ENCODE results near the gene IRAK1.
A peak's percentile ranks its signal among the peaks of the same experiment; 100 is the strongest.

Gene IRAK1

DNA sequence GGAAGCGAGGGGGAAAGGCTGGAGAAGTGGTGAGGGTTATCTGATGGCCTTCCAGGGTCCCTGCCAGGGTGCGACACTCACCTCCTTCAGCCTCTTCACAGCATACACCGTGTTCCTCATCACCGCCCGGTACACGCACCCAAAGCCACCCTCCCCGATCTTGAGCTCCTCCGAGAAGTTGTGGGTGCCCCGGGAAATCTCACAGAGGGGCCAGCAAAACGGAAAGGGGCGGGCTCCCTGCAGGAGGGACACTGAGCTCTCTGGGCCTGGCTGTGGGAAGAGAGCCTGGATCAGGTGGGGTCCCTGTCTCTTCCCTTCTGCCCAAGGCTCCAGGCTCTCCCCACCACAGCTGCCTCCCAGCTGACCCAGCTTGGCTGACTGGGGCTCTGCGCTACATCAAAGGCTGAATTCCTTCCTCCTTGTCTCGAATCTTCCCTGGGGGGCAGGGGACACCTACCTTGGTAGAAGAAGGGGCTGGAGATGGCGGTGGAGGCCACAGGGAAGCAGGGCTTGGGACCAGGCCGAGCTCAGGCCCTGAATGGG, 1.1 kb downstream of the IRAK1 start:
- Histone ChIP-seq H3K27me3 (ENCODE audit: insufficient read depth, insufficient read length) (no peaks in the 10 kb centered on the region), H3K4me1 (ENCODE audit: insufficient read depth, insufficient read length) (peaks cover 8% of the 10 kb centered on the region), H3K4me3 (ENCODE audit: insufficient read length, low read depth) (peak overlapping the region; percentile 57), H3K36me3 (ENCODE audit: insufficient read depth, insufficient read length, low read length) (peaks cover 28% of the 10 kb centered on the region), H3K9ac (ENCODE audit: insufficient read length, low read depth) (peak overlapping the region; percentile 83), H3K9me3 (ENCODE audit: insufficient read depth, low read length) (no peaks in the 10 kb centered on the region)
- TF ChIP-seq SUZ12 (IDR thresholded peaks at IDR 0.05; ENCODE audit: extremely low read depth, insufficient read depth, insufficient read length) (no peak), YY1 (IDR thresholded peaks at IDR 0.05; ENCODE audit: insufficient read depth, insufficient read length) (no peak), ZNF274 (IDR thresholded peaks at IDR 0.05; ENCODE audit: low read depth, low read length) (no peak)
- DNase-seq (ENCODE audit: low read depth, low spot score): no peak

DNA sequence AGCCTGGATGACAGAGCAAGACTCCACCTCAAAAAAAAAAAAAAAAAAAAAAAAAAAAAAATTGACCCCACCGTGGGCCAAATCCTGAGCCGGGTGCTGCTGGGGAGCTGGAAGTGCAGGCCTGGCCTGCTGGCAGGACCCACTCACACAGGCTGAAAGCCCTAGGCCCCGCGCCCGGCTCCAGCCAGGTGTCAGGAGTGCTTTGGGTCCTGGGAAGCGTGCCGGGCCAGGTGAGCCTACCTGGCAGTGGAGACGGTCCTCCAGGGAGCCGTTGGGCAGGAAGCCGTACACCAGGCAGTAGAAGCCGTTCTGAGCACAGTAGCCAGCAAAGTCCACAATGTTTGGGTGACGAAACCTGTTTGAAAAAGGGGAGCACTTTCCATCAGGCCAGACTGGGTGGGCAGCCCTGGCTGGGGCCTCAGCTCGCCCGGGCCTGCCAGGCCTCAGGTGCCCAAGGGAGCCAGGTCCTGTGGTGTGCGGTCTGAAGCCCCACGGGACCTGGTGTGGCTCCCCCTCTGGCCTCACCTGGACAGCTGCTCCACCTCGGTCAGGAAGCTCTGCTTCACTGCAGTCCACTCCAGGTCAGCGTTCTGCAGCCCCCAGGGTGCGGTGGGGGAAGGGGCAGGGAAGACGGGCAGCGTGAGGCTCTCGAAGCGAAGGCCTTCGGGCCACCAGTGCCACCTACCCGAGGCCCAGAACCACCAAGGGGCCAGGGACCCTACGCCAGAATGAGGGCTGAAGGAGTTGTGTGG, 1.8 kb downstream of the IRAK1 start:
- H3K4me1 ChIP-seq (ENCODE audit: insufficient read depth, insufficient read length): peaks cover 8% of the 10 kb centered on the region
- no peak overlapping the region for H3K4me3 ChIP-seq (ENCODE audit: insufficient read length, low read depth)
- TF ChIP-seq ZNF274 (IDR thresholded peaks at IDR 0.05; ENCODE audit: low read depth, low read length) (no peak), YY1 (IDR thresholded peaks at IDR 0.05; ENCODE audit: insufficient read depth, insufficient read length) (no peak), SUZ12 (IDR thresholded peaks at IDR 0.05; ENCODE audit: extremely low read depth, insufficient read depth, insufficient read length) (no peak)
- DNase-seq (ENCODE audit: low read depth, low spot score): no peak
- H3K9ac ChIP-seq (ENCODE audit: insufficient read length, low read depth): peak overlapping the region; percentile 83
- peaks cover 34% of the 10 kb centered on the region for H3K36me3 ChIP-seq (ENCODE audit: insufficient read depth, insufficient read length, low read length)
- H3K27me3 ChIP-seq (ENCODE audit: insufficient read depth, insufficient read length): no peaks in the 10 kb centered on the region
- no peaks in the 10 kb centered on the region for H3K9me3 ChIP-seq (ENCODE audit: insufficient read depth, low read length)

- TF ChIP-seq ZNF274 (IDR thresholded peaks at IDR 0.05; ENCODE audit: low read depth, low read length) (no peak), SUZ12 (IDR thresholded peaks at IDR 0.05; ENCODE audit: extremely low read depth, insufficient read depth, insufficient read length) (no peak), YY1 (IDR thresholded peaks at IDR 0.05; ENCODE audit: insufficient read depth, insufficient read length) (no peak)
- H3K9ac ChIP-seq (ENCODE audit: insufficient read length, low read depth): peak overlapping the region; percentile 21
- H3K4me3 ChIP-seq (ENCODE audit: insufficient read length, low read depth): no peak overlapping the region
- no peak for DNase-seq (ENCODE audit: low read depth, low spot score)
- peaks cover 35% of the 10 kb centered on the region for H3K36me3 ChIP-seq (ENCODE audit: insufficient read depth, insufficient read length, low read length)
- H3K4me1 ChIP-seq (ENCODE audit: insufficient read depth, insufficient read length): peaks cover 5% of the 10 kb centered on the region
- no peaks in the 10 kb centered on the region for H3K27me3 ChIP-seq (ENCODE audit: insufficient read depth, insufficient read length)
- no peaks in the 10 kb centered on the region for H3K9me3 ChIP-seq (ENCODE audit: insufficient read depth, low read length)
Observed at GRCh38 chrX:154016366-154017076, 3.2 kb downstream of the IRAK1 start.

DNA sequence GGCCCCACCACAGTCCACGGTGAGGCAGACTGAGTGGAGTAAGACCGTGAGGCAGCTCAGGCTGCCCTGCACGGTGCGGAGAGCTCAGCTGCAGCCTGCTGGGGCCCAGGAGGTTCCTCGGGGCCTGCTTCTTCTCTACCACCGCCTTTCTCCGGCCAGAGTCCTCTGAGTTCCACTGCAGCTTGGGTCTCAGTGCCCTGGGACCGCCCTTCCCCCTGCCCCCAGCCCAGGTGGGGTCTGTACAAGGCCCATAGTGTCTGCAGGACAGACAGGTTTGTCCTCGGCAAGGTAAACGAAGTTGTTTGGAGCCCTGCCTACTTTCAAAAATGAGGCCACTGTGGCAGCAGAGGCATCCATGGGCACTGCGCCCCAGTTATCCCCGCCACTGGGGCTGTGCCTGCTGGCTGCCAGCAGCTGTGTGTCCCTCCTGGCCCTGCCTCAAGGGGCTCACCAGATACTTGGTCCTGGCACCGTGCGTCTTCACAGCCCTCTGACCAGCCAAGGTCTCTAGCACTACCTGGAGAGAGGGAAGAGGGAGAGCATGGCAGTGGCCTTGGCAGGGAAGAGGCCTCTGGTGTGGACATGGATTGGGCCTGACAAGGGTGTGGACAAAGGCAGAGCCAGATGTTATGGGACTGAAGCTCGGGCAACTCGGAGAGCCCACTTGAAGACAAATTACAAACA, 4.0 kb downstream of the IRAK1 start:
- H3K9me3 ChIP-seq (ENCODE audit: insufficient read depth, low read length): no peaks in the 10 kb centered on the region
- H3K4me1 ChIP-seq (ENCODE audit: insufficient read depth, insufficient read length): peaks cover 5% of the 10 kb centered on the region
- H3K36me3 ChIP-seq (ENCODE audit: insufficient read depth, insufficient read length, low read length): peaks cover 43% of the 10 kb centered on the region
- no peak overlapping the region for H3K4me3 ChIP-seq (ENCODE audit: insufficient read length, low read depth)
- TF ChIP-seq ZNF274 (IDR thresholded peaks at IDR 0.05; ENCODE audit: low read depth, low read length) (no peak), SUZ12 (IDR thresholded peaks at IDR 0.05; ENCODE audit: extremely low read depth, insufficient read depth, insufficient read length) (no peak), YY1 (IDR thresholded peaks at IDR 0.05; ENCODE audit: insufficient read depth, insufficient read length) (no peak)
- no peaks in the 10 kb centered on the region for H3K27me3 ChIP-seq (ENCODE audit: insufficient read depth, insufficient read length)
- H3K9ac ChIP-seq (ENCODE audit: insufficient read length, low read depth): peak overlapping the region; percentile 21
- no peak for DNase-seq (ENCODE audit: low read depth, low spot score)

GRCh38 chrX:154014429-154015380, 5.0 kb downstream of the IRAK1 start:
- Histone ChIP-seq H3K27me3 (ENCODE audit: insufficient read depth, insufficient read length) (no peaks in the 10 kb centered on the region), H3K4me1 (ENCODE audit: insufficient read depth, insufficient read length) (peaks cover 5% of the 10 kb centered on the region), H3K9me3 (ENCODE audit: insufficient read depth, low read length) (no peaks in the 10 kb centered on the region), H3K36me3 (ENCODE audit: insufficient read depth, insufficient read length, low read length) (peaks cover 50% of the 10 kb centered on the region), H3K4me3 (ENCODE audit: insufficient read length, low read depth) (no peak overlapping the region), H3K9ac (ENCODE audit: insufficient read length, low read depth) (no peak overlapping the region)
- TF ChIP-seq YY1 (IDR thresholded peaks at IDR 0.05; ENCODE audit: insufficient read depth, insufficient read length) (no peak), ZNF274 (IDR thresholded peaks at IDR 0.05; ENCODE audit: low read depth, low read length) (no peak), SUZ12 (IDR thresholded peaks at IDR 0.05; ENCODE audit: extremely low read depth, insufficient read depth, insufficient read length) (no peak)
- no peak for DNase-seq (ENCODE audit: low read depth, low spot score)

DNA sequence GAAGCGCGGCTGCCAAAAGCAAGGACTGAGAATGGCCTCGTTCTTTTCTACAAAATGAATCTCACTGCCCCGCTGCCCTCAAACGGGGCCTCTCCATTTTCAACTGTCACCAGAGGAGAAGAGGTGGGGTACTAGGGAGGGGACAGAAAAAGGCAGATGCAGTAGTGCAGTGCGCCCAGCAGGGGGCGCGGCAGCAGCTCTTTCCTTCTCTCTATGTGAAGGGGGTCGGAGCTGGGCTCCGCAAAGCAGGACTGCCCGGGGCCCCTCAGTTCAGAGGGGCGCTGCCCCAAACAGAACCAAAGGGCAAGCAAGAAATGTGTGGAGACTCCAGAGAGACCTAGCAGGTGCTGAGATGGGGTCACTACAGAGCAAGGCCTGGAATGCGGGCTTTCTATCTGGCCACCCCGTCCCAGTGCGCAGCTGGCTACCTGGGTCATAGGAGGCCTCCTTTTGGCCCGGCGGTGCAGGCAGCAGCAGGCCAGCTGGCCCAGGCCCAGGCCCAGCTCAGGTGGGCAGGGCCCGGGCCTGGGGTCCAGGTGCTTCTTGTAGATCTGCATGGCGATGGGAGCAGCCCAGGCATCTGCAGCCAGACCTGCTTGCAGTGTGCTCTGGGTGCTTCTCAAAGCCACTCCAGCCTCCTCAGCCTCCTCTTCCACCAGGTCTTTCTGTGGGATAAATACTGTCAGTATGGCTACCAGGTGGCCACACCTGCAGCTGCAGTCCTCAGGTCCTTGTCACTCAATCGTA, 5.9 kb downstream of the IRAK1 start:
- Histone ChIP-seq H3K9me3 (ENCODE audit: insufficient read depth, low read length) (no peaks in the 10 kb centered on the region), H3K4me1 (ENCODE audit: insufficient read depth, insufficient read length) (peaks cover 5% of the 10 kb centered on the region), H3K27me3 (ENCODE audit: insufficient read depth, insufficient read length) (no peaks in the 10 kb centered on the region), H3K36me3 (ENCODE audit: insufficient read depth, insufficient read length, low read length) (peaks cover 50% of the 10 kb centered on the region), H3K9ac (ENCODE audit: insufficient read length, low read depth) (no peak overlapping the region), H3K4me3 (ENCODE audit: insufficient read length, low read depth) (no peak overlapping the region)
- no peak for TF ChIP-seq YY1 (IDR thresholded peaks at IDR 0.05; ENCODE audit: insufficient read depth, insufficient read length)
- no peak for TF ChIP-seq ZNF274 (IDR thresholded peaks at IDR 0.05; ENCODE audit: low read depth, low read length)
- TF ChIP-seq SUZ12 (IDR thresholded peaks at IDR 0.05; ENCODE audit: extremely low read depth, insufficient read depth, insufficient read length): no peak
- no peak for DNase-seq (ENCODE audit: low read depth, low spot score)
